Measurements from ENCODE around the gene VPS13D. TPM values are rescaled to one million over a fixed set of nuclear protein-coding genes. Genes with fewer than 3 reads are reported as not detected.

The VPS13D gene
- total and polyA plus RNA-seq, 9 donors: 19.8 to 59.3 (median 41.8) TPM

DNA sequence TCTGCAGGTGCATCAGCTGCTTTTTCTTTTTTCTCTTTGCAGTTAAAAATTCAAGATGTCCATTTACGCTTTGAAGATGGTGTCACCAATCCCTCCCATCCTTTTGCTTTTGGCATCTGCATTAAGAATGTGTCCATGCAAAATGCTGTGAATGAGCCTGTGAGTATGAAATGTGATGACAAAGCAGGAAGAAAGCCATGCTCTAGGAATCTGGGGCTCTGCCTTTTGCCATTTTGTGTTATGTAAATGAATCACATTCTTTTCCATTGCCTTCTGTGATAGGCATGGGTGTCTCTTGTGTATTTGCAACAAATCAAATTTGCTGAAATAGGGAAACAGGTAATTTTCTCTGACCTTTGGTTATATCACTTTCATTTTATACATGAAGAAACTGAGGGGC lies 19.4 kb downstream of the VPS13D start:
- Histone ChIP-seq H3K4me3 (no peak overlapping the region), H3K27ac (no peak overlapping the region), H3K9me3 (no peaks in the 10 kb centered on the region), H3K4me1 (ENCODE audit: insufficient read depth) (no peaks in the 10 kb centered on the region), H3K27me3 (no peaks in the 10 kb centered on the region), H3K36me3 (no peaks in the 10 kb centered on the region)
- no peak for TF ChIP-seq POLR2A (IDR thresholded peaks at IDR 0.05)
- TF ChIP-seq, protein P1, sequence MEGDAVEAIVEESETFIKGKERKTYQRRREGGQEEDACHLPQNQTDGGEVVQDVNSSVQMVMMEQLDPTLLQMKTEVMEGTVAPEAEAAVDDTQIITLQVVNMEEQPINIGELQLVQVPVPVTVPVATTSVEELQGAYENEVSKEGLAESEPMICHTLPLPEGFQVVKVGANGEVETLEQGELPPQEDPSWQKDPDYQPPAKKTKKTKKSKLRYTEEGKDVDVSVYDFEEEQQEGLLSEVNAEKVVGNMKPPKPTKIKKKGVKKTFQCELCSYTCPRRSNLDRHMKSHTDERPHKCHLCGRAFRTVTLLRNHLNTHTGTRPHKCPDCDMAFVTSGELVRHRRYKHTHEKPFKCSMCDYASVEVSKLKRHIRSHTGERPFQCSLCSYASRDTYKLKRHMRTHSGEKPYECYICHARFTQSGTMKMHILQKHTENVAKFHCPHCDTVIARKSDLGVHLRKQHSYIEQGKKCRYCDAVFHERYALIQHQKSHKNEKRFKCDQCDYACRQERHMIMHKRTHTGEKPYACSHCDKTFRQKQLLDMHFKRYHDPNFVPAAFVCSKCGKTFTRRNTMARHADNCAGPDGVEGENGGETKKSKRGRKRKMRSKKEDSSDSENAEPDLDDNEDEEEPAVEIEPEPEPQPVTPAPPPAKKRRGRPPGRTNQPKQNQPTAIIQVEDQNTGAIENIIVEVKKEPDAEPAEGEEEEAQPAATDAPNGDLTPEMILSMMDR (IDR thresholded peaks at IDR 0.05): no peak
- TF ChIP-seq EP300 (IDR thresholded peaks at IDR 0.05): no peak
- intact Hi-C loops (cut with DNase I): no loop called here
- 94 to 100% (median 98%) methylated on average over 1 of the region's 1 CpG for WGBS, 3 donors
- no peak for DNase-seq

DNA sequence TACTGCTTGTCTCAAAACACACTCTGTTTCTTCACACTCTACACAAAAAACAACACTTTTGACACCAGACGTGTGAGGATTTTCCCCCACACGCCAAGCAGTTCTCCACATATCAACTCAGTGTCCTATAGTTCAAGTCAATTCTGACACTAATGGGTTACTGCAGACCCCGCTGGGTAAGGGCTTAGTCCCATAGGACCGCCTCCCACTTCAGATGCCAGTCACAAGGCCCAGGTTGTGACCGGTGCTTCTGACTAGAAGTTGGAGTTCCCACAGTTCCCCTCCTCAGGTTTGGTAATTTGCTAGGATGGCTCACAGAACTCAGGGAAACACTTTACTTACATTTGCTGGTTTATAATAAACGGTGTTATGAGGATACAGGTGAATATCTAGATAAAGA lies 19.9 kb downstream of the VPS13D start:
- no peak for TF ChIP-seq POLR2A (IDR thresholded peaks at IDR 0.05)
- no peak for TF ChIP-seq EP300 (IDR thresholded peaks at IDR 0.05)
- TF ChIP-seq, protein P1 (IDR thresholded peaks at IDR 0.05): no peak
- H3K27ac ChIP-seq: no peak overlapping the region
- no peak overlapping the region for H3K4me3 ChIP-seq
- no peaks in the 10 kb centered on the region for H3K27me3 ChIP-seq
- H3K36me3 ChIP-seq: no peaks in the 10 kb centered on the region
- no peaks in the 10 kb centered on the region for H3K9me3 ChIP-seq
- no peaks in the 10 kb centered on the region for H3K4me1 ChIP-seq (ENCODE audit: insufficient read depth)
- WGBS, 3 donors: 81 to 83% (median 82%) methylated on average over 6 of the region's 6 CpGs
- intact Hi-C loops (cut with DNase I): no loop called here
- DNase-seq: no peak

DNA sequence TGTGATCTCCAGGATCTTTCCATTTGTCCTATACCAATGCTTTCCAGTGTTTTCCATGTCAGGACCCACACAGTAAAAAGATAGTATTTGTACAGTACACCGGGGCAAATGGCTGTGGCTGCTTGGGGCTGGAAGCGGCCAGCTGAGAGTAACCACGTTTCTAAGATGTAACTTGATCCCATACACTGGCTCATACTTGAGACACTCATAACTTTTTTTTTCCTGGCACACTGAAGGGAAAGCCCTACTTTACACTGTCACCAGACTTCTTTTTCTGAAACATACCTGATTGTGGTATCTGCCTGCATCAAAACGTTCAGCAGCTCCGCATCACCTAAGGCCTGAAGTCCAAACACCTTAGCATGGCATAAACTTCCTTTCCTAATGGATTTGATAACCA lies 21.6 kb downstream of the VPS13D start:
- no peaks in the 10 kb centered on the region for H3K27me3 ChIP-seq
- H3K27ac ChIP-seq: no peak overlapping the region
- no peak overlapping the region for H3K4me3 ChIP-seq
- intact Hi-C loops (cut with DNase I): no loop called here
- no peaks in the 10 kb centered on the region for H3K4me1 ChIP-seq (ENCODE audit: insufficient read depth)
- DNase-seq: no peak
- no peaks in the 10 kb centered on the region for H3K36me3 ChIP-seq
- 66 to 74% (median 69%) methylated on average over 5 of the region's 5 CpGs for WGBS, 3 donors
- H3K9me3 ChIP-seq: no peaks in the 10 kb centered on the region
- no peak for TF ChIP-seq EP300 (IDR thresholded peaks at IDR 0.05)

DNA sequence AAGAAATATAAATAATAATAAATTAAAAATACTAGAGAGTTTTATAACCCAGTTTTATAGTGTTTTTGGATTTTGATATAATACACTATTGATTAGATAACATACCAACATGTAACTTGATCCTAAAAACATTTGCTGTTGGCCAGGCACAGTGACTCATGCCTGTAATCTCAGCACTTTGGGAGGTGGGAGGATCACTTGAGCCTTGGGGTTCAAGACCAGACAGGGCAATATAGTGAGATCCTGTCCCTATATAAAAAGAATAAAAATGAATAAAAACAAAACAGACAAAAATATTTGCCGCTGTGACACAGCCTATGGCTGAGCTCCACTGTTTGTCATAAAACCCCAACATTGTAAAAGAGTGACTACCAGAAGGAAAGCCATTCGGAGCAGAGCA lies 26.1 kb downstream of the VPS13D start:
- H3K4me1 ChIP-seq (ENCODE audit: insufficient read depth): no peaks in the 10 kb centered on the region
- intact Hi-C loops (cut with DNase I): no loop called here
- no peak for DNase-seq
- TF ChIP-seq POLR2A (IDR thresholded peaks at IDR 0.05): no peak
- TF ChIP-seq, protein P1 (IDR thresholded peaks at IDR 0.05): no peak
- no peak for TF ChIP-seq EP300 (IDR thresholded peaks at IDR 0.05)
- H3K36me3 ChIP-seq: no peaks in the 10 kb centered on the region
- H3K4me3 ChIP-seq: no peak overlapping the region
- H3K9me3 ChIP-seq: no peaks in the 10 kb centered on the region
- 95 to 99% (median 95%) methylated on average over 2 of the region's 2 CpGs for WGBS, 3 donors
- no peak overlapping the region for H3K27ac ChIP-seq
- no peaks in the 10 kb centered on the region for H3K27me3 ChIP-seq

DNA sequence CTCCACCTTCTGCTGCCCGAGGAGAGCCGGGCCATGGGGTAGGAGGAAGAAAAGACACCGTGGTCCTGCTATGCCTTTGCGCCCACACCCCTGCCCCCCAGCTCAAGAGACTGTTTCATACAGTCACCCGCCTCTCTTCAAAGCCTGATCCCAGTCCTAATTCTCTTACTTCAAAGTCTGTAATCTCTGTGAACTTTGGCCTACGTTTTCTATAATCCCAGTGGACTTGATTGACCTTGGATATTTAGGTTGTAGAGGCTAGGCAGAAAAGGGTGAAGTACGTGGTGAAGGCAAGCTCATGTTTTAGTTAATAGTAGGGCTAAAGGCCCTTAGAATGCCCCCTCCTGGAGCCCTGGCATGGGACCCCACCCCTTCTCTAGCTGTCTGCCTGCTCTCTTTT lies 28.4 kb downstream of the VPS13D start:
- no peak overlapping the region for H3K4me3 ChIP-seq
- no peak overlapping the region for H3K27ac ChIP-seq
- no peaks in the 10 kb centered on the region for H3K9me3 ChIP-seq
- DNase-seq: no peak
- WGBS, 3 donors: 80 to 84% (median 82%) methylated on average over 7 of the region's 7 CpGs
- no peak for TF ChIP-seq POLR2A (IDR thresholded peaks at IDR 0.05)
- no peak for TF ChIP-seq EP300 (IDR thresholded peaks at IDR 0.05)
- TF ChIP-seq, protein P1 (IDR thresholded peaks at IDR 0.05): no peak
- no peaks in the 10 kb centered on the region for H3K36me3 ChIP-seq
- no peaks in the 10 kb centered on the region for H3K27me3 ChIP-seq
- no peaks in the 10 kb centered on the region for H3K4me1 ChIP-seq (ENCODE audit: insufficient read depth)
- intact Hi-C loops (cut with DNase I): no loop called here

Measured in ovary (tissue), 9 donors.